Dendritic cell treated with granulocyte-macrophage colony-stimulating factor and Interleukin-4, amounts not matched to agents 40 ng/mL and 50 ng/mL, for 4 days (primary cell): ENCODE measurements around the gene CLSTN2.

ENCODE experiments used
- H3K27ac Mint-ChIP-seq: one replicate; pipeline ENCODE4 v1.8.0; 2022; ENCODE audit warnings: mild to moderate bottlenecking, mixed read lengths
- H3K27me3 Mint-ChIP-seq: one replicate; pipeline ENCODE4 v1.8.0; 2022; ENCODE audit warnings: mild to moderate bottlenecking, mixed read lengths
- H3K36me3 Mint-ChIP-seq: one replicate; pipeline ENCODE4 v1.8.0; 2022; ENCODE audit warnings: low read depth, mixed read lengths
- H3K4me1 Mint-ChIP-seq: one replicate; pipeline ENCODE4 v1.8.0; 2022; ENCODE audit warnings: low read depth, mixed read lengths
- H3K4me3 Mint-ChIP-seq: one replicate; pipeline ENCODE4 v1.8.0; 2022; ENCODE audit warnings: mild to moderate bottlenecking, moderate library complexity, mixed read lengths
- H3K9me3 Mint-ChIP-seq: one replicate; pipeline ENCODE4 v1.8.0; 2022; ENCODE audit warnings: mixed read lengths
- intact Hi-C: fragments of 100-400 bp; cut with micrococcal nuclease; formaldehyde crosslinking; loops from one replicate; pipeline ENCODE4 v1.15.0; 2022

Gene CLSTN2

DNA sequence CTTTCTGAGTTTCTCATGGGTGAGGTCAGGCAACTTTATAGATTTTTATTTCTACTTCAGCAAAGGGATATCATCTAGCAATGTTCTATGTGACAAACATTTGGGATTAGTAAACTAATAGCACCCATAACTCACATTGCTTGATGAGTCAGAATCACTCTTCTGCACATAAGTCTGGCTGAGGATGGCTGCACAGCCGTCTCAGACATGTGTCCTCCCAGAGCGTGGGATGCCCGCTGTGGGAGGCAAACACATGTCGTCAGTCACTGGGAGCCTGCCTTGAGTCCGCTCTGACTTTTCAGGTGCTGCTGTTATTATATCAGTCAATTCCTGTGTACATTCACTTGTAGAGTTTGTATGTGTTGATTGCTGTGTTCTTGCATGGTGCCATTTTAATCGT is 512.2 kb downstream of the CLSTN2 start:
- intact Hi-C loops, result no loop called here
- no peaks in the 10 kb centered on the region for H3K27me3 Mint-ChIP-seq
- H3K4me1 Mint-ChIP-seq, result no peaks in the 10 kb centered on the region
- H3K36me3 Mint-ChIP-seq, result no peaks in the 10 kb centered on the region
- H3K4me3 Mint-ChIP-seq, result no peak overlapping the region
- no peaks in the 10 kb centered on the region for H3K9me3 Mint-ChIP-seq
- no peak overlapping the region for H3K27ac Mint-ChIP-seq

- no peaks in the 10 kb centered on the region for H3K4me1 Mint-ChIP-seq
- no peaks in the 10 kb centered on the region for H3K9me3 Mint-ChIP-seq
- H3K4me3 Mint-ChIP-seq, result no peak overlapping the region
- no peaks in the 10 kb centered on the region for H3K27me3 Mint-ChIP-seq
- H3K36me3 Mint-ChIP-seq, result no peaks in the 10 kb centered on the region
- intact Hi-C loops, result no loop called here
- no peak overlapping the region for H3K27ac Mint-ChIP-seq
Measured at GRCh38 chr3:140448001-140448400, 513.0 kb downstream of the CLSTN2 start.

GRCh38 chr3:140449413-140450256 is 514.6 kb downstream of the CLSTN2 start:
- Mint-ChIP-seq H3K27me3 (no peaks in the 10 kb centered on the region), H3K27ac (no peak overlapping the region), H3K36me3 (no peaks in the 10 kb centered on the region), H3K4me3 (no peak overlapping the region), H3K9me3 (no peaks in the 10 kb centered on the region), H3K4me1 (no peaks in the 10 kb centered on the region)
- intact Hi-C loops, result no loop called here

DNA sequence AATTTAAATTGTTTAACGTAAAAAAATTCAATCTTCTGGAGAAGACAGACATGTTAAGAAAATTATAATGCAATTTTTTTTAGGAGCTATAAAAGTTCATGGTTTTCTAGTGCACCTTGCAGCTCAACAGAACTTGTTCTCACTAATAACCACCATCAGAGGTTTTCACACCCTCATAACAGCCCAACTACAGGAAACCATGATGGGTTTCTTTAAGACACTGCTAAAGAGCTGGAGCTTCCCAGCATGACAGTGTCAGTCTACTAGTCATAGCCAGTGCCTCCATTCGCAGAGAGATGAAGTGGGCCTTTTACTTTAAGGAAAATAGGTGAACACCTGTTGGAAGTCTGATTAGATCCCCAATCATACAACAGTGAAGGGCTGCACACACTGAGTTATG is 518.8 kb downstream of the CLSTN2 start:
- no peaks in the 10 kb centered on the region for H3K36me3 Mint-ChIP-seq
- no peaks in the 10 kb centered on the region for H3K27me3 Mint-ChIP-seq
- no peaks in the 10 kb centered on the region for H3K4me1 Mint-ChIP-seq
- H3K27ac Mint-ChIP-seq, result no peak overlapping the region
- no peak overlapping the region for H3K4me3 Mint-ChIP-seq
- H3K9me3 Mint-ChIP-seq, result no peaks in the 10 kb centered on the region
- intact Hi-C loops, result no loop called here

DNA sequence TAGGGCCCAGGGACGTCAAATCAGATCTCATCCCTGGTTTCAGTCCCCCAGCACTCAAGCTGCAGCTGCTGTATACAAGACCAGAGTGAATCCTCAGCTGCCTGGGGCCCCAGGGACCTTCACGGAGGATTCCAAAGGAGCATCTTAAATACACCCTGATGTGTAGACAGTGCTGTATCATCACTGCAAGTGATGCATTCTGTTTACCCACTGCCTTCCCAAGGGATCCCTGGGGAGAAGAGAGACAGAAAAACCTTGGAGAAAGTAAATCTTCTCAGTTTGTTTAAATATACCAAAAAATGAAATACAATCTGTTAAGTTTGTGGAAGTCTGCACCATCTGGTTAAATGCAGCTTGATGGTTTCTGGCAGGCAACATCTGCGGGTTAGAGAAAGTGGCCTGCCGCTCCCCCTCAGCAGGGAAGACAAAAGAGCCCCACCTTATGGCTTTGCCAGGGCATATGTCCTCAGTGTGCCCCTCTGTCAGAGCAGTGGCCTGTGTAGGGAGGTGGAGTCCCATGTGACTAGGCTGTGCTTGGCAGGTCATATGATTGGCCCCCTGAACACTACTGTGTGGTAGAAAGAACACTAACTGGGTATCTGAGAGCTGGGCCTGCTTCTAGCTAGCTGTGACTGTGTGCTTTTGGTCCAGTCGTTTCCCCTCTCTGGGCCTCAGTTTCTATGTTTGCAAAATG is 520.7 kb downstream of the CLSTN2 start:
- H3K4me1 Mint-ChIP-seq, result no peaks in the 10 kb centered on the region
- no peak overlapping the region for H3K27ac Mint-ChIP-seq
- no peaks in the 10 kb centered on the region for H3K27me3 Mint-ChIP-seq
- no peaks in the 10 kb centered on the region for H3K9me3 Mint-ChIP-seq
- H3K4me3 Mint-ChIP-seq, result no peak overlapping the region
- H3K36me3 Mint-ChIP-seq, result no peaks in the 10 kb centered on the region
- intact Hi-C loops, result no loop called here

GRCh38 chr3:140456974-140457373 is 522.0 kb downstream of the CLSTN2 start:
- intact Hi-C loops, result no loop called here
- no peaks in the 10 kb centered on the region for H3K27me3 Mint-ChIP-seq
- no peaks in the 10 kb centered on the region for H3K36me3 Mint-ChIP-seq
- no peak overlapping the region for H3K27ac Mint-ChIP-seq
- no peak overlapping the region for H3K4me3 Mint-ChIP-seq
- no peaks in the 10 kb centered on the region for H3K9me3 Mint-ChIP-seq
- H3K4me1 Mint-ChIP-seq, result no peaks in the 10 kb centered on the region

- no peaks in the 10 kb centered on the region for H3K36me3 Mint-ChIP-seq
- H3K27ac Mint-ChIP-seq, result no peak overlapping the region
- H3K4me3 Mint-ChIP-seq, result no peak overlapping the region
- no peaks in the 10 kb centered on the region for H3K27me3 Mint-ChIP-seq
- H3K4me1 Mint-ChIP-seq, result no peaks in the 10 kb centered on the region
- H3K9me3 Mint-ChIP-seq, result no peaks in the 10 kb centered on the region
- intact Hi-C loops, result no loop called here
Measured at GRCh38 chr3:140459462-140459861, 524.5 kb downstream of the CLSTN2 start.

GRCh38 chr3:140461250-140461649 is 526.3 kb downstream of the CLSTN2 start:
- H3K27ac Mint-ChIP-seq, result no peak overlapping the region
- intact Hi-C loops, result no loop called here
- H3K9me3 Mint-ChIP-seq, result no peaks in the 10 kb centered on the region
- H3K27me3 Mint-ChIP-seq, result no peaks in the 10 kb centered on the region
- no peaks in the 10 kb centered on the region for H3K4me1 Mint-ChIP-seq
- H3K4me3 Mint-ChIP-seq, result no peak overlapping the region
- H3K36me3 Mint-ChIP-seq, result no peaks in the 10 kb centered on the region

DNA sequence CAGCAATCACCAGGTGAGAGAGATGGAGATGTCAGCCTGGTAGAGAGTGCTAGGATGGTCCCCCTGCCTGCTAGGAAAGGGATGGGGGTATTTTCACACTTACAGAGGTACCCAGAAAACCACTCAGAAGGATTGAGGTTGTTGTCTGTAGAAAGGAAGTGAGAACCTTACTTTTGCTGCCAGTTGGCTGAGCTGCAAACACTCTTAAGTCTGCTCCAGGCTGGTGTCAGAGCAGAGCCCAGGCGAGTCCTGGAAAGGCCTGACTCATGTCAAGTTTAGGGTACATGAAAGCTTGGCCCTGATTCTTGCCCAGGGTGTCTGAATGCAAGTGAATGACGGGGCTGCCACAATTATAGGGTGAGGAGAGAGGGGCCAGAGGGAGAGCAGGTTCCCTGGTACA is 528.4 kb downstream of the CLSTN2 start:
- intact Hi-C loops, result no loop called here
- H3K4me3 Mint-ChIP-seq, result no peak overlapping the region
- no peaks in the 10 kb centered on the region for H3K27me3 Mint-ChIP-seq
- no peaks in the 10 kb centered on the region for H3K9me3 Mint-ChIP-seq
- H3K36me3 Mint-ChIP-seq, result no peaks in the 10 kb centered on the region
- no peak overlapping the region for H3K27ac Mint-ChIP-seq
- H3K4me1 Mint-ChIP-seq, result no peaks in the 10 kb centered on the region

DNA sequence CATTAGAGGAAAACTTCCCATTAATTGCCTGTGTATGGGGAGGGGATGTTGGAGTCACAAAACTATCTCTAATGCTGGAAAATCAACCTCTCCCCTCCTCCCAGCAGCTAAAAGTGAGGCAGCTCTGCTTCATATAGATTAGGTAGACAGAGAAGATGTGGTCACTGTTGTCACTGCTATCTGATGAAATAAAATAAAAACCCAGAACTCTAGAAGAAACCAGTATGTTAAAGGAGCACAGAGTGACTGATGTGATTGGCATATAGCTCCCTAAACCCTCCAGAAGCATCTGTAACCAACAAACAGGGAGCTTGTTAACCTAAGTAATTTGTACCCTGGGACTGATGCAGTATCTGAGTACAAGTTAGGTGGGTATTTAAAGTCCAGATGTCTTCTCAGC is 531.0 kb downstream of the CLSTN2 start:
- Mint-ChIP-seq H3K4me3 (no peak overlapping the region), H3K27ac (no peak overlapping the region), H3K4me1 (no peaks in the 10 kb centered on the region), H3K9me3 (no peaks in the 10 kb centered on the region), H3K36me3 (no peaks in the 10 kb centered on the region), H3K27me3 (no peaks in the 10 kb centered on the region)
- intact Hi-C loops, result no loop called here

- Mint-ChIP-seq H3K36me3 (no peaks in the 10 kb centered on the region), H3K27ac (no peak overlapping the region), H3K27me3 (no peaks in the 10 kb centered on the region), H3K9me3 (no peaks in the 10 kb centered on the region), H3K4me3 (no peak overlapping the region), H3K4me1 (no peaks in the 10 kb centered on the region)
- intact Hi-C loops, result no loop called here
Measured at GRCh38 chr3:140466535-140466934, 531.5 kb downstream of the CLSTN2 start.

DNA sequence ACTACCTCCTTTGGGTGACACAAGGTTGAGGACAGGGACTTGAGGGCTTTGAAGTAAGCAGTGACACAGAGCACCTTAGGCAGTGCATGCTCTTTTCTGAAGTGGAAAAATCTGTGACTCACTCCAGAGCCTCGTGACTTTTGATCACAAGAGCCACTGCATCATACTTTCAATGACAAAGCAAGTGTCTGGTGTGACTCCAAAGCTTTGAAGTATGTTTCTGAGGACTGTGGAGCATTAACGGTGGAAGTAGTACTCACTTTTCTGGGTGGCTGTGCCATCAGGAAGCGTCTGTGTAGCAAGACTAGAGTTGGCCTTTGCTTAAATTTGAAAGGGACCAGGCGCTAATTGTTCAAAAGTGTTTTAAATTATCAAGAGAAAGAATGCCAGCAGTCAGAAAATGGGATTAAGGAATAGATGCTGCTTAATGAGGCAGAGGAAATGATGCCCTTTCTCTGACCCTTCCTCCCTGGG is 532.2 kb downstream of the CLSTN2 start:
- no peaks in the 10 kb centered on the region for H3K9me3 Mint-ChIP-seq
- no peak overlapping the region for H3K27ac Mint-ChIP-seq
- H3K36me3 Mint-ChIP-seq, result no peaks in the 10 kb centered on the region
- no peak overlapping the region for H3K4me3 Mint-ChIP-seq
- H3K27me3 Mint-ChIP-seq, result no peaks in the 10 kb centered on the region
- intact Hi-C loops, result no loop called here
- no peaks in the 10 kb centered on the region for H3K4me1 Mint-ChIP-seq

DNA sequence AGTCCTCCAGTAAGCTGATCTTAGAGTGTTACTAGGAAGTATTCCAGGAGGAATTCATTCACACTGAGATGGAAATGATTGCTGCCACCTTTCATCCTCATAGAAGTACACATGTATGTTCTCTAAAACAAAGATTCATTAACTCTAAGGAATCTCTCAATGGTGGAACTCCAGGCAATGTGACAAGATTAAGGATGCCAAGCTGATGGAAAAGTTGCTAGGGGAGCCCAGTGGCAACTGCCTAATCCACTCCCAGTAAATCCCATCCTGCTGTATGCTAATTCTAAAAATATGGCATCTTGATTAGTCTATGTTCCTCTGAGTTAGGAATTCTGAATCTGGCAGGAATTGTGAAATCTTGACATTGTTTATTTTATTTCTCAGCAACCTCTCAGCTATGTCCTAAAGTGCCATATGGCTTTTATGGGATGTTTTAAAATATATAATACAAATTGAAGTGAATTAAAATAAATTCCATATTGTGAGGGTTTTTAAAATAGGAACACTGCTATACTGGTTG is 532.9 kb downstream of the CLSTN2 start:
- Mint-ChIP-seq H3K36me3 (no peaks in the 10 kb centered on the region), H3K27ac (no peak overlapping the region), H3K9me3 (no peaks in the 10 kb centered on the region), H3K27me3 (no peaks in the 10 kb centered on the region), H3K4me1 (no peaks in the 10 kb centered on the region), H3K4me3 (no peak overlapping the region)
- intact Hi-C loops, result no loop called here

DNA sequence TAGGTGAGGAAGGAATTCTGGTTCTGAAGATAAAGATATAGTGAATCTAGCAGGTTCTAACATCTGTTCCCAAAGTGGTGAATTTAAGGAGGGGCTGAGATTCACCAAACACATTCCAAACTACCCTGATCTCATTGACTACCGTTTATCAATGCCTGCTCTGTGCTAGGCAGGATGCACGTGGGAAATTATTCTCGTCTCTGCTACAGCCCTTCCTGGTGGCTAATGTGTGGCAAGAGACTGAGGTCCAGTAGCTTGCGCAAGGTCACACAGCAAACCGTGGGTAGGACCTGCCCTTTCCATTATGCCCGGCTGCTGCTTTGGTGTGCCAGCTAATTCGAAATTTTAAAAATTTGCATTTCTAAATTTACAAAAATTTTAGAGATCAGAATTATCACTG is 533.4 kb downstream of the CLSTN2 start:
- Mint-ChIP-seq H3K4me1 (no peaks in the 10 kb centered on the region), H3K4me3 (no peak overlapping the region), H3K27ac (no peak overlapping the region), H3K36me3 (no peaks in the 10 kb centered on the region), H3K9me3 (no peaks in the 10 kb centered on the region), H3K27me3 (no peaks in the 10 kb centered on the region)
- intact Hi-C loops, result no loop called here
